Activated T-cell treated with anti-CD3 and anti-CD28 coated beads for 4 hours (primary cell): ENCODE data around the gene CCDC9.
"Not testable (repeated sequence)": the region's sequence is repeated elsewhere in the genome, so short reads cannot be mapped to it uniquely, and the experiment has no call there.

ENCODE experiments used
- DNase-seq: peaks from one replicate; pipeline ENCODE4 v3.0.0-alpha.2; 2020

CCDC9 gene

DNA sequence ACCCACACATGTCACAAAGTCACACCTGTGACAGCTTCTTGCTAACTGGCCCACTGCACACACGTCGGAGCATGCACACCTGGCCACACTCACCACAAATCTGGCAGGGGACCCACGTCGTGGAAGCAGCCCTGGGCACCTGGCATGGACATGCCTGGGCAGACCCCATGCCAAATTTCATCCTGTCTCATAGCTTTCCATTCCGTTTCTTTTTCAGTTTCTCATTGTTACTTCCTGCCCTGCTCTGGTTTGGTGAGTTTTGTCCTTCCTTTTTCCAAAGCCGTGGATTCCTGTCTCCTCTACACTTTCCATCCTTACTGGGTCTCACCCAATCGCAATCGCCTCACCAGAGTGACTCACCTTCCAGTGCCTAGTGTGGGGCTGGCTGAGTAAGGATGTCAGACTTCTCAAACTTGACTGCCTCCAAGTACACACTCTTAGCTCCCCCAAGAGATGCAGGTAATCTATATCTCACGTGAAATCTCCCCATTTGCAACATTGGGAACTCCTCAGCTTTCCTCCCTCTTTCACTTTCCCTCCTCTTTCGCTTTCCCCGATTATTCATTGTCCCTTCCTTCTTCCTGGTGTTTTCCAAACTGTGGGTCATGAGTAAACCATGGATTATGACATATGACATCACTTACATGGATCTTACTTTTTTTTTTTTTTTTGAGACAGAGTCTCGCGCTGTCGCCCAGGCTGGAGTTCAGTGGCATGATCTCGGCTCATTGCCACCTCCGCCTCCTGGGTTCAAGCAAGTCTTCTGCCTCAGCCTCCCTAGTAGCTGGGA lies 23.7 kb upstream of the CCDC9 start:
- DNase-seq: no peak

DNA sequence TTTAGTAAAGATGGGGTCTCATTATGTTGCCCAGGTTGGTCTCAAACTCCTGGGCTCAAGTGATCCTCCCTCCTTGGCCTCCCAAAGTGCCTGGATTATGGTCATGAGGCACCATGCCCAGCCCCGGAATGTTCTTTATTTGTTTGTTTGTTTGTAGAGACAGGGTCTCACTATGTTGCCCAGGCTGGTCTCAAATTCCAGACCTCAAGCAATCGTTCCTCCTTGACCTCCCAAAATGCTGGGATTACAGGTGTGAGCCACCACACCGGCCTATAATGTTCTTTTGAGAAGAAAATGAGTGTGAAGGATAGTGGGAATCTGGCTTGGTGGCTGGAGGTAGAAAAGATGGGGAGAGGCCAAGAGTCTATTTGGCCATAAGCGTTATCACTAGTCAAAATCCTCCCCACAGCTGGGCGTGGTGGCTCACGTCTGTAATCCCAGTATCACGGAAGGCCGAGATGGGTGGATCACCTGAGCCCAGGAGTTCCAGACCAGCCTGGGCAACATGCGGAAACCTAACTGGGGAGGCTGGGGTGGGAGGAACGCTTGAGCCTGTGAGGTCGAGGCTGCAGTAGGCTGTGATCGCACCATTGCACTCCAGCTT lies 20.2 kb upstream of the CCDC9 start:
- DNase-seq: no peak

DNA sequence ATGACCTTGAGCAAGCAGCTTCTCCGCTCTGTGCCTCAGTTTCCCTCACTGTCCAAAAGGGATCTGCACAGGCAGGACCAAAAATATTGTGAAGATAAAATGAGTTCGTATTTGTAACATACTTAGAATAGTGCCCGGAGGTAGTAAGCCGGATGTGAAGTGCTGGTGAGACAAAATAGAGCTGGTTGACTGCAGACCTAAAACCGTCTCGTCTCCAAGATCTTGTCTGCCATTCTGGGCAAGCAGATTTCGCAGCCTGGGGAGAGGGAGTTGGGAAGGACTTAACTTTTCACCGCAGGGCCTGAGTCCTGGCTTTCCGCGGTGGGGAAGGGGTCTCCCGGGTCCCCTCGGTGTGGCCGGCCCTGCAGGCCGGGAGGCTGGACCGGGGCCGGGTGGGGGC lies 17.2 kb upstream of the CCDC9 start:
- DNase-seq: no peak

DNA sequence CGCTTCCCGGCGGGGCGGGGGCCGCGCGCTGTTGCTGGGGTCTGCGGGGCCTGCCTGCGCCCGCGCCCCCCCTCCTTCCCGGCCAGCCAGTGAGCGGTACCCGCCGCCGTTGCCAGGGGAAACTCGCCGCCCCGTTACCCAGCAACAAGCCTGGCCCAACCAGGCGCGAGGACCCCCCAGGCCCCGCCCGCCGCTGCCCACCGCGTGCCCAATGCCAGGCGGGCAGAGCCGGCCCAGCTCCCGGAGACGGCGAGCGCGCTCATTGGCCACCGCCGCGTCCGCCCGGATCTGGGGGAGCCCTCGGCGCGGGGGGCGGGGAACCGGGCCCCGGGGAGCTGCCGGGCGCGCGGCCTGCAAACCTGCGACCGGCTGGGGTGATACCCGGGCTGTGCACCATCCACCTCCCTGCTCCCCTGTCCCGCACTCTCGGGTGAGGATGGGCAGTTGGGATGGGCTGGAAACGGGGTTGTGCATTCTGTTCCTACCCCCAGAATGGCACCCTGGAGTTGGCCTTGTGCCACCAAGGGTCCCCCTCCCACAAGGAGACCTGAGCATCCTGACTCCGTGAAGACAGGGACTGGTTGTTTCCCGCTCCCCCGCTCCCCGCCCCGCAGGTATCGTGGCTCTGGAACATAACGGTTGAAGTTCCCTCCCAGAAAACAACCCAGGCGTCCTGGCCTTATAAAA lies 16.6 kb upstream of the CCDC9 start:
- DNase-seq: no peak

DNA sequence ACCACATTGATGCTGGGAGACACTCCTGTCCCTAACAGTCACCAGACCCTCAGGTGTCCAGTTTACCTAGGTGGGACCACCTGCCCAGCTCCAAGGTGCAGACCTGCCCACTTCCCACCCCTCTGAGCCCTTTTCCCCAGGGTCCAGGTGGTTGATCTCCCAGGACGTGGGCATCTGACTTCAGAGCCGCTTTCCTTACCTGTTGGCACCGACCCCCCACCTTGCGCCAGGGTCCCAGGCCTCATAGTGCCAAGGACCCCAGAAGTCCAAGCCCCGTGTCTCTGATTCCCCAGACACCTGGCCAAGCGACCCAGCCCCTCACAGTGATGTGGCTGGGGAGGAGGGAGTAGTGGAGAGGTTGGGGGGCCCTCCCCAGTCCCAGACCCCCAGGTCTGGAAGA lies 15.8 kb upstream of the CCDC9 start:
- DNase-seq: no peak

DNA sequence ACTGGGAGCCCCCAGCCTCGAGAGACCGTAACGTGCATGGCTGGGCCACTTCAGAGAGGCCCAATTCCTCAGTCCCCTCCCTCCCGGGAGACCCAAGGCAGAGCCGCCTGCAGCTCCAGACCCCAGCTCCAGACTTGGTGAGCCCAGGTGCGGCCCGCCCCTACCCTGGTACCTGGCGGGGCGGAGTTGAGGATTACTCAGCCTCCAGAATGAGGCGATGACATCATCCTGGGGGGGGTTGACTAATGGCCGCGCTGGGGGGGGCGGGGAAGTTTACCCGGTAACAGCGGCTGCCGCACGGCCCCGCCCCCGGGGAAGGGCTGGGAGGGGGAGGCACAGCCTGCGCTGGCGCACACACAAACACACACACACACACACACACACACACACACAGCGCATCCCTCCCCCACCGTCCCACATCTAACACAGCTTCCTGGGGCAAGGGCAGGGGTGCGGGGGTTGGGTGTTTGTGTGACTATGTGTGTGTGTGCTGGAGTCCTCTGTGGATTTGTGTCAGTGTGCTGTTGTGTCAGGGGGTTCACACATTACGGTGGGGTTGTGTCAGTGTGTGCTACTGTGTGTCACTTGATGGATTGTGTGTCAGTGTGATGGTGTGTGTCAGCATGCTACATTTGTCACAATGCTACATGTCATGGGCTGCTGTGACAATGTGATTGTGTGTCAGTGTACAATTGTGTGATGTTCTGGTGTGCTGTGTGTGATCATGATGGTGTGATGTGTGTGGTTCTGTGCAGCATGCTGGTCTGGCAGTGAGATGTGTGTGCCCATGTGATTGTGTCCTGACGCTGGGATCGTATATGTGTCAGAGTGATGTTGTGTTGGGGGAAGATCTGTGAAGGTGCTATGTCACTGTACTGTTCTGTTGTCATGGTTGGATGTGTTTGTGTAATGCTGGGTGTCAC lies 15.1 kb upstream of the CCDC9 start:
- DNase-seq: peak; percentile 91

DNA sequence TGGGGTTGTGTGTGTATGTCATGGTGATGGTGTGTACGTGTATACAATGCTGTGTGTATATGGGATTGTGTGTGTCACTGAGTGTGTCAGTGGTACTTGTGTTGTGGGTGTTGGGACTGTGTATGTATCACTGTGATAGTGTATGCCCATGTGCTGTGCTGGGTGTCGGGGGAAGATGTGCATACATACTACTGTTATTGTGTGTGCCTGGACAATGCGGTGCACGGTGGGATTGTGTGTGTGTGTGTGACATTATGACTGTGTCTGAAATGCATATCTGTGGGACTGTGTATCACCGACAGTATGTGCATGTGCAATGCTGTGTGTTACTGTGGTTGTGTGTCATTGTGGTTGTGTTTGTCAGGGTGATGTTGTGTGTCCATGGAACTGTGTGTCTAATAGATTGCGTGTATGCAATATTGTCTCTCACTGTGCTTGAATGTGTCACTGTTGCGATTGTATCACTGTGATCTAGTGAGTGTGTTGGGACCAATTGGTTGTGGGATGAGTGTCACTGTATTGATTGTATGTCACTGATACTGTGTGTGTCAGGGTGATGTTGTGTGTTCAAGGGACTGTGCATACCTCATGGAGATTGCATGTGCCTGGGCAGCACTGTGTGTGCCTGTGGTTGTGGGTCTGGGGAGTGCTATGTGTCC lies 14.3 kb upstream of the CCDC9 start:
- no peak for DNase-seq

DNA sequence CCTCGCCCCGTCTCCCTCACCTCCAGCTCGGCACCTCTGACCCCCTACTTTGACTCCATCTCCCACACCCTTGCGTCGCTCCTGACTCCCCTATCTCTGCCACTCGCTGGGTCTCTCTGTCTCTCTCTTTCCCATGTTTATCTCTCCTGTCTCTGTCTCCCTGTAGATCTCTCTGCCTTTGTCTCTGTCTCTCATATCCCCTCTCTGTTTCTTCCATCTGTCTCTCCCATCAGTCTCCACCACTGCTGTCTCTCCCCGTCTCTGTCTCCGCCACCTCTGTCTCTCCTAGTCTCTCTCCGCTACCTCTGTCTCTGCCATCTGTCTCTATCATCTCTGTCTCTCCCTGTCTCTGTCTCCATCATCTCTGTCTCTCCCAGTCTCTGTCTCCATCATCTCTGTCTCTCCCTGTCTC lies 13.0 kb upstream of the CCDC9 start:
- no peak for DNase-seq

DNA sequence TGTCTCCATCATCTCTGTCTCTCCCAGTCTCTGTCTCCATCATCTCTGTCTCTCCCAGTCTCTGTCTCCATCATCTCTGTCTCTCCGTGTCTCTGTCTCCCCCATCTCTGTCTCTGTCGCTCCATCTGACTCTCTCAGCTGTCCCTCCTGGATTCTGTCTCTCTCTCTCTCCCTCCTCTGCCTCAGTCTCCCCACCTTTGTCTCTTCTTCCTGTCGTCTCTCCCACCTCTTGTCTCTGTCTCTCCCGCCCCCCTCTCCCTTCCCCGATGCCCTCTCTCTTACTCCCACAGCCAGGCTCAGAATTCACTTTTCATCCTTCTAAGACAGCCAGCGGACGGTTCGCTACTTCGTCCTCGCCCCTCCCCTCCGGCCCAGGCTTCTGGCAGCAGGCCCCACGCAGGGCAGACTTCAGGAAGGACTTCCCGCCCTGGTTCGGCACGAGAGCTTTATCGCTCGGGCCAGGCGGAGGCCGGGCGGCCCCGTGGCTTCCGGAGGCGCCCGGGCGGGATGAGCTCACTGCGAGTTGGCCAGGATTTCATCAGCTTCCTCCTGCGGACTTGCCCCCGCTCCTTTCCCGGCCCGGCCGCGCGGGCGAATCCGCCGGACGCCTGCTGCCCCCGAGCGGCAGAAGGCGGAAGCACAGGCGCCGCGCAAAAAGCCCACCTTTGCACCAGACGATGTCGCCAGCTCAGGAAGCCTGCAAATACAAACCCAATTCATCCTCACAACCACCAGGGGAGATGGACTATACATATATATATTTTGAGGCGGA lies 12.4 kb upstream of the CCDC9 start:
- DNase-seq: peak; percentile 85

DNA sequence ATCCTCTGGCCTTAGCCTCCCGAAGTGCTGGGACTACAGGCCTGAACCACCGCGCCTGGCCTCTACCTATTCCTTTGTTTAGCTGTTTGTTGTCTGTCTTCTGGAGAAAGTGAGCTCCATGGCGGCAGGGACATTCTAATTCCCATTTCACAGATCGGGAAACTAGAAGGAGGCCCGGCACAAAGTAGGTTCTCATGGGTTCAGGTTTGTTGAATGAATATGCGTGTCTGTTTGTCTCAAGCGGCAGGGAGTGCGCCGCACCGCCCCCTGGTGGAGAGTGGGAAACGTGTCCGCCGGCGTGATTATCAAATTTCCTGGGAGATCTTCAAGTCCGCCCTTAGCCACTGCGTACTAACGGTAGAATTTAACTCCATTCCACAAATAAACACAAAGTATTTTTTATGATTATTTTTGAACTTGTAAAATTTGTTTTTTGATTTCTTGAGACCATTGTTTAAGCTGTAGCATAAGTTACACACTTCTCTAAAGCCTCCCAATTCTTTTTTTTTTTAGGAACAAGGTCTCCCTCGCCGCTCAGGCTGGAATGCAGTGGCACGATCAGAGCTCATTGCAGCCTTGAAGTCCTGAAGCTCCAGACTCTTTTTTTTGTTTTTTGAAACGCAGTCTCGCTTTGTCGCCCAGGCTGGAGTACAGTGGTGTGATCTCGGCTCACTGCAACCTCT lies 8.9 kb upstream of the CCDC9 start:
- DNase-seq: peak; percentile 77

DNA sequence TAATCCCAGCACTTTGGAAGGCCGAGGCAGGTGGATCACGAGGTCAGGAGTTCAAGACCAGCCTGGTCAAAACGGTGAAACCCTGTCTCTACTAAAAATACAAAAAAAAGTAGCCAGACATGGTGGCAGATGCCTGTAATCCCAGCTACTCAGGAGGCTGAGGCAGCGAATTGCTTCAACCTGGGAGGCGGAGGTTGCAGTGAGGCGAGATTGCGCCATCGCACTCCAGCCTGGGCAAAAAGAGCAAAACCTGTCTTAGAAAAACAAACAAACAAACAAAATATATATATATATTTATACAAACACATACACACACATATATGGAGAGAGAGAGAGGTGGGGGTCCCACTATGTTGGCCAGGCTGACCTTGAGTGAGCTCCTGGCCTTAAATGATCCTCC lies 3.3 kb upstream of the CCDC9 start:
- DNase-seq: not testable (repeated sequence)

DNA sequence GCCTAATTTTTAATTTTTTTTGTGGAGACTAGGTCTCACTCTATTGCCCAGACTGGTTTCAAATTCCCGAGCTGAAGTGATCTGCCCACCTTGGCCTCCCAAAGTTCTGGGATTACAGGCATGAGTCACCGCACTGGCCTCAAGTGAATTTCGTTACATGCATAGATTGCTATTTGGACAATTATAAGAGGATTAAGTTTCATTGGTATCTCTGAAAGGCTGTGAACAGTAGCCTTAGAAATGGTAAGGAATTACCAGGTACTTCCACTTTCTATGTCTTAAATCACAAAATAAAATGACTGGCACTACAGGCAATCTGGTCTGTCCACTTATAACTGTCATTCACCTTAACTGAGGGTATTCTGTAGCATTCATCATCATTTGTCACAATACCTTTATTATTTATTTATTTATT lies 2.9 kb upstream of the CCDC9 start:
- DNase-seq: no peak

DNA sequence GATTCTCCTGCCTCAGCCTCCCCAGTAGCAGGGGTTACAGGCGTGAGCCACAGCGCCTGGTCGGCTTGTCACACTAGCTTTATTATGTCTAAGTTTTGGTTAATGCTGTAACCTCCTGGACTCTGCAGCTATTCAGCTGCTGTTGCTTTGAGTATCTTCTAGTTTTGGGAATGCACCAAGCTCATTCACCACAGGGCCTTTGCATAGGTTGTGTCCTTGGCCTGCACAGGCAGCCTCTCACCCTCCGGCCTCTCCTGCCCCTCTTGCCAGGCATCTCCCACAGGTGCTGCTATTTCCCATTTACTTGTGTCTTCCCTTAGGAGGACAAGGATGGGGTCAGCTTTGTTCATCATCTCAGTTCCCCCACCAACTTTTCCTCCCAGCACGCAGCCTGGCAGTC lies 2.4 kb upstream of the CCDC9 start:
- no peak for DNase-seq

DNA sequence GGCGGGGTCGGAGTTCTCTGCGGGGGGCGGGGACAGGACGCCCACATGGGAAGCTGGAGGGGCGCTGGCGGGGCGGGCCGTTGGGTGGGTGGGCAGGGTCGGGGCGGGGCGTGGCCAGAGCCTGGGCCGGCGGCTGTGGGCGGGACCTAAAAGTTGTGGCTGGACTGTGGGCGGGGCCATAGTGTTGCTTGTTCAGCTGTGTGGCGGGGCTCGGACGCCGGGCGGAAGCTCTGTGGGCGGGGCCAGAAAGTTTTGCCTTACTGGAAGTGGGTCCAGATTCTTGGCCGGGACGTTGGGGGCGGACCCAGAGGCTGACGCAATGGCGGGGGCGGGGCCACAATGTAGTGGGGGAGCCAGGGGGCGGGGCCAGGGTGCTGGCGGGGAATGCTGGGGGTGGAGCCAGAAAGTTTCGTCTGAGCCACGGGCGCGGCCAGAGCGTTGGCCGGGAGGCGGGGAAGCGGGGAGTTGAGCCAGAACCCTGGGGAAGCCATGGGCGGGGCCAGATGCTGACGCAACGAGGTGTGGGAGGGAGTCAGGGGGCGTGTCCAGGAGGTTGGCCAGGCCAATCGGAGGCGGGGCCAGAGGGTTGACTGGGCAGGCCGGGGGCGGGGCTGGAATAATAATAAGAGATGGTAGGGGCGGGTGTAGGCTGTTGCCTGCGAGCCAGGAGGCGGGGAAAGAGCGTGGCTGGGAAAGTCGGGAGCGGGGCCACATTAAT lies 527 bp downstream of the CCDC9 start:
- DNase-seq: peak; percentile 100

DNA sequence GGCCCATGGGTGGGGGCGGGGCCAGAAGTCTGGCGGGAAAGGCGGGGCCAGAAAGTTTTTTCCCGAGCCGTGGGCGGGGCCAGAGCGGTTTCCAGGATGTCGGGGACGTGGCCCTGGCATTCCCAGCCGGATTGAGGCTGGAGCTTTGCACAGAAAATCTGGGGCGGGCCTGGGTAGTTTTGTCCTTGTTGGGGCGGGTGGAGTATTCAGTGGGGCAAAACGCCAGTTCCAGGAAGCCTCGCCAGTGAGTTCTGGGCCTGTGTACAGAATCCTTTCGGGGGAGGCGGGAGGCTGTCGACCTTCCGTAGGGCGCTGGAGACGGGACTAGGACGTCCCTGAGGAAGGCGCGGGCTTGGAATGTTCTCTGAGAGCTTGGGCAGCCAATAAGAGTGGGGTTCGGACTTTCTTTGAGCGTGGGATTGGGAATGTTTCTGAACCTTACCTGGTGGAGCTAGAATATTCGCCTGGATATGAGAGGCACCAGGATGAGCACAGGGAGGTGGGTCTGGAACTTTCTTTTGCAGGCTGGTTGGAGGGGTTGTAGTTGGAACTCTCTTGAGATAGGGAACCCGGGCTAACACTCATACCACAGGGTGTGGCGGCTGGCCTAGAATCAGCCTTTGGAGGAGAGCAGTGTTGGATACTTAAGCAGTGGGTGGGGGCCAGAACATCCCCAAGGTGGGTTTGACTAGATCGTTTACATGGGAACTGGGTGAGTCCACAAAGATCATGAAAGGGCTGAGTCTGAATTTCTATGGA lies 1.3 kb downstream of the CCDC9 start:
- DNase-seq: no peak

DNA sequence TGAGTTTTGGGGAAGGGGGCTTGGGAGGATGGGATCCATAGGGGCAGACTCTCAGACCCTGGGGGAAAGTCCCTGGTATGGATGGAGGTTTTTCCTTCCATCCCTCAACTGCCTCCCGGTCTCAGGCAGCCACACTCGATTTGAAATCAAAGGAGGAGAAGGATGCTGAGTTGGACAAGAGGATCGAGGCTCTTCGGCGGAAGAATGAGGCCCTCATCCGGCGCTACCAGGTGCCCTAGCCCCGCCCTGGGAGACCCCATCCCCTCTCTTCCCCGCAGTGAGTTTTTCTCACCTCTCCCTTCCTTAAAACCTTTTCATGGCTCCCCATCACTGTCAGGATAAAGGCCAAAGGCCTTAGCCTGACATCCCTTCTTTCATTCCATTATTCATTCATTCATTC lies 2.1 kb downstream of the CCDC9 start:
- no peak for DNase-seq

DNA sequence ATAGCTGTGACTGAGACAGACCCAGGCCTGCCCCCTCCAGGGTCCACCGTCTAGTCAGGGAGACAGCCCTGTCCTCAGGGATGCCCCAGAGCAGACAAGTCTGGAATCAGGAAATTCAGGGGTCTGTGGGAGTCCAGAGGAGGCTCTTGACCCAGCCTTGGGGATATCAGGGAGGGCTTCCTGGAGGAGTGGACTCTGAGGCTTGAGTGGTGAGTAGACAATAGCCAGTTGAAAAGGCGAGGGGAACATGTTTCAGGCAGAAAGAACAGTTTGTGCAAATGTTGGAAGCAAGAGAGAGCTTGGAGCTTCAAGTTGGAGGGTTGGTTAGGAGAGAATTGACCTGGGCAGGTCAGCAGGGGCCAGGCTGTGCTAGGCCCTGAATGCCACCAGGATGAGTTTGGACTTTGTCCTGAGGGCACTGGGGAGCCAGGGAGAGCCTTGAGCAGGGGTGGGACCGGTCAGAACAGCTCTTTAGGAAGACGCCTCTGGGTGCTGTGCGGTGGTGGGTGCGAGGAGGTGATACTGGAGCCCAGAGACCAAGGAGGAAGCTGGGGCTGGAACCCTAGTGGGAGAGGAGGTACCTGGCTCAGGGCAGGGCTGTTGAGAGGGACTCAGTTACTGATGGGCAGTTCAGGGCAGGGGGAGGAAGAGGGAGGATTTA lies 2.7 kb downstream of the CCDC9 start:
- DNase-seq: no peak

DNA sequence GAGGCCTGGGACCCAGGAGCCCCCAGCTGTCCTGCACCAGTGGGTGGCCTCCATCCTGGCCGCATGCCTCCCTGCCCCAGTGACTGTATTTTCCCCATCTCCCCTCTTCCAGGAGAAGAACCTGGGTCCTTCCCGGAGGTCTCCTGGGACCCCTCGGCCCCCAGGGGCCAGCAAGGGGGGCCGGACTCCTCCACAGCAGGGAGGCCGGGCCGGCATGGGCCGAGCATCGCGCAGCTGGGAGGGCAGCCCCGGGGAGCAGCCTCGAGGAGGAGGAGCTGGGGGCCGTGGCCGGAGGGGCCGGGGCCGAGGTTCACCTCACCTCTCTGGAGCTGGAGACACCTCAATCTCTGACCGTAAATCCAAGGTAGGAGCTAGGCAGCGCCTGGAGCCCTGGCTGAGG lies 4.2 kb downstream of the CCDC9 start:
- DNase-seq: no peak
